Ascending aorta (tissue), 2 donors: ENCODE data around the gene HELZ. TPM values are rescaled to one million over a fixed set of nuclear protein-coding genes. Genes with fewer than 3 reads are reported as not detected.

ENCODE experiments used
- DNase-seq, 2 donors: peaks; one replicate each; pipeline ENCODE4 v3.0.0-alpha.2; 2019; ENCODE audit warnings: low spot score in 2 of 2
- H3K27ac ChIP-seq, 2 donors: fragments of 200-600 bp; sonication (generic); one replicate each; pipeline ENCODE4 v1.5.1; 2016 to 2017; ENCODE audit warnings: mild to moderate bottlenecking in 1 of 2
- H3K27me3 ChIP-seq: fragments of 200-600 bp; sonication (generic); one replicate; pipeline ENCODE4 v1.5.1; 2017
- H3K36me3 ChIP-seq, 2 donors: fragments of 200-600 bp; sonication (generic); one replicate each; pipeline ENCODE4 v1.5.1; 2016
- H3K4me1 ChIP-seq, 2 donors: fragments of 200-600 bp; sonication (generic); one replicate each; pipeline ENCODE4 v1.5.1; 2016 to 2017; ENCODE audit warnings: mild to moderate bottlenecking in 1 of 2
- H3K4me3 ChIP-seq, 2 donors: fragments of 200-600 bp; sonication (generic); one replicate each; pipeline ENCODE4 v1.5.1; 2016 to 2017; ENCODE audit warnings: mild to moderate bottlenecking in 1 of 2
- H3K9me3 ChIP-seq, 2 donors: fragments of 200-600 bp; sonication (generic); one replicate each; pipeline ENCODE4 v1.5.1; 2016
- CTCF ChIP-seq, 3 experiments: fragments of 200-600 bp in 2 of 3; fragments of 450-650 bp in 1 of 3; sonication (generic) in 2 of 3; IDR thresholded peaks; one replicate each; pipeline ENCODE4 v1.5.1; 2016 to 2019; ENCODE audit warnings: antibody characterized with exemption in 3 of 3, mild to moderate bottlenecking in 1 of 3, moderate library complexity in 1 of 3
- intact Hi-C: fragments of 100-400 bp; cut with DNase I; formaldehyde crosslinking; loops from one replicate; pipeline ENCODE4 v1.15.1; 2023
- total RNA-seq: library from RNA; depleted of rRNA; stranded (reverse); fragments of >200 nt; gene quantifications from one replicate; pipeline ENCODE4 v1.1.0, GENCODE V29; 2016

HELZ gene
- total RNA-seq, 1 donor from 2014 or later, result 36.1 TPM

DNA sequence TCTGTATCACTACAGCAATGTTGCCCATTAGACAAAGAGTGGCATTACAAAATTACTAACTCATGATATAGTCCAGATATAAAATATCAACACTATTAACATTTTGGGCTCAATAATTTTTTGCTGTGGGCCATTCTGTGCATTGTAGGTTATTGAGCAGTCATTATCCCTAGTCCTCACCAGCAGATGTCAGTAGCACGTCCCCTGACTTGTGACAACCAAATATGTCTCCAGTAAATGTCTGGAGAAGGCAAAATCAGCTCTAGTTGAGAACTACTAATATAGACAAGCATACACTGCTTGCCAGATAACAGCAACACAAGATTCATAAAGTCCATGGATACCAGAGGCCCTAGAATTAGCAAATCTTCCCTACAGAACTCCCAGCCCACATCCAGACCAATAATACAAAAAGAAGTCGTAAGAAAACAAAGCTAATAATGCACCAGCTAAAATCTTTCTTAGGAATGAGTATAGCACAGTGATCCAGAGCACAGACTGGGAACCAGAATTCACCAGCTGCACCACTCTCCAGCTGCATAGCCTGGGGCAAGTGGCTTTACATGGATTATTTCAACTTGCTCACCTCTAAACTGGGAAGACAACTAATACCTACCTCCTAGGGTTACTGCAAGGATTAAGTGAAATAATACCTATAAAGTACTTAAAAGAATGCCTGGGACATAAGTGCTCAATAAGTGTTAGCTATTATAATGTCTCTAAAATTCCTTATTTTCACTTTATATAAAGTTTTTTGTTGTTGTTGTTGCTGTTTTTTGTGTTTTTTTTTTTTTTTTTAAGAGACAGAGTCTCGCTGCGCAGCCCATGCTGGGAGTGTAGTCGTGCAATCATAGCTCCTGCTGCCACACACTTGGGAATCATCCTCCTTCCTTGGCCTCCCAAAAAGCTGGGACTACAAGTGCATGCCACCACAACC lies 23.7 kb downstream of the HELZ start:
- intact Hi-C loops, result no loop called here
- Histone ChIP-seq H3K9me3 (no peaks in the 10 kb centered on the region), H3K27me3 (no peaks in the 10 kb centered on the region), H3K36me3 (peaks cover 14 to 18% of the 10 kb centered on the region in 2 donors), H3K4me3 (no peak overlapping the region), H3K4me1 (no peaks in the 10 kb centered on the region), H3K27ac (no peak overlapping the region)
- TF ChIP-seq CTCF (IDR thresholded peaks at IDR 0.05), result peak in 2 of 3 experiments; percentile 14 to 16
- DNase-seq, result no peak

DNA sequence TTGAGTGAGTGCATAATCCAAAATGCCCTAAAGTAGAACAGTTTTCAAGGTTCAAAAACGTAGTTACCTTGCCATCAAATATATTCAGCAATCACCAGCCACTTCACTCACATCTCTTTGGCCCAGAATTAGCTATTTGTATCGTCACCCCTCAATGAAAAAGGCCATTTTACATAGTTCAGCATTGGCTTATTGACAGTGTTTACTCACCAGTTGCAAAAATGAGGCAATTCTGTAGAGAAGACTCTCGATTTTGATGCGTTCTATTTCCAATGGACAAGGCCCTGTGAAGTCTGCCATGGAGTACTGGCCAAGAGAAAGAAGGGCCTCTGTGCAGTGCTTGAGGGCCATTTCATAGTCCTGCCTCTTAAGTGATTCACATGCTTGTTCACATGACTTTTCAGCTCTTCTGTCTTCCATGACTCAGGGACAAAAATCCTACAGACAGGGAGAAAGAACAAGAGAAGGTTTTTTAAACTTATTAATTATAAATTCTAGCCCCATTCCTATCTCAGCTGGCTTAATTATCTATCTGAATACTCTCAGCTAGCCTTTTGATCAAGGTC lies 26.5 kb downstream of the HELZ start:
- H3K4me1 ChIP-seq, result no peaks in the 10 kb centered on the region

DNA sequence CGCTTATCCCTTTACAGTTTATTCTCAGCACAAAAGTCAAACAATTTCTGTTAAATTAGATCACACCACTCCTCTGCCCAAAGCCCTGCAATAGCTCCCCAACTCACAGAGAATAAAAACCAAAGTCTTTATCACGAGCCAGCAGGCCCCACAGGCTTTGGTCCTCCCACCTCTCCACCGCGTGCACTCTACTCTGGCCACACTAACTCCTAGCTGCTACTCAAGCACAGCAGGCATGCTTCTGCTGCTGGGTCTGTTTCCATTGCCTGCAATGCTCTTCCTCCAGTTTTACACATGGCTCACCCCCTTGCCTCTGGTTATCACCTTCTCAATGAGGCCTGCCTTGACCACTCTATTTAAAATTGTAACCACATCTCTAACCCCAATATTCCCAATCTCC lies 27.6 kb downstream of the HELZ start:
- Histone ChIP-seq H3K9me3 (no peaks in the 10 kb centered on the region), H3K27me3 (no peaks in the 10 kb centered on the region), H3K4me1 (peaks cover 0 to 2% of the 10 kb centered on the region in 2 donors), H3K4me3 (no peak overlapping the region), H3K36me3 (peaks cover 24 to 28% of the 10 kb centered on the region in 2 donors), H3K27ac (no peak overlapping the region)
- intact Hi-C loops, result no loop called here
- TF ChIP-seq CTCF (IDR thresholded peaks at IDR 0.05), result no peak
- DNase-seq, result no peak

More for the DNA sequence above, 26.5 kb downstream of the HELZ start:
- Histone ChIP-seq H3K4me3 (no peak overlapping the region), H3K36me3 (peaks cover 24 to 26% of the 10 kb centered on the region in 2 donors), H3K9me3 (no peaks in the 10 kb centered on the region), H3K27me3 (no peaks in the 10 kb centered on the region), H3K27ac (no peak overlapping the region)
- no peak for TF ChIP-seq CTCF (IDR thresholded peaks at IDR 0.05)
- no peak for DNase-seq
- intact Hi-C loops, result no loop called here

GRCh38 chr17:67216578-67217320 lies 28.2 kb downstream of the HELZ start:
- H3K27ac ChIP-seq, result no peak overlapping the region
- H3K36me3 ChIP-seq, result peaks cover 24 to 28% of the 10 kb centered on the region in 2 donors
- no peaks in the 10 kb centered on the region for H3K27me3 ChIP-seq
- H3K9me3 ChIP-seq, result no peaks in the 10 kb centered on the region
- no peak for TF ChIP-seq CTCF (IDR thresholded peaks at IDR 0.05)
- intact Hi-C loops, result no loop called here
- no peak for DNase-seq
- peaks cover 0 to 2% of the 10 kb centered on the region in 2 donors for H3K4me1 ChIP-seq
- no peak overlapping the region for H3K4me3 ChIP-seq

DNA sequence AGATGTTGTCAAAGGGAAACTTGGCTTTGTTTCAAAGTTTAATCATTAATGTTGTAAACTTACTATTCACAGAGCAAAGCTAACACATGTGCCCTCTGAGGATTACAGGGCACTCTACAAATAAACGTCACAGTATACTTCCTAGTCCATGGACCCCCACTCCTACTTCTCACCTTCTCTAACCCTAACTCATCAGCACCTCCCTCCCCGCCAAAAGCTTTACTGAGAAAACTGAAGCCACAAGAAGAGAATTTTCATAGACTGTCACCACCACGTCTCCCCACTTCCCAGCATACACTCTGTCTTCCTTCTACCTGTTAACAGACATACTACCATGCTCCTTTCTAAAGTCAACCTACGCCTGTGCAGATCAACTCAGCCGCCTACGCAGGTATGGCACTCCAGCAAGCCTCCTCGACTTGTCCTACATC lies 29.0 kb downstream of the HELZ start:
- Histone ChIP-seq H3K4me1 (peaks cover 0 to 2% of the 10 kb centered on the region in 2 donors), H3K36me3 (peaks cover 24 to 28% of the 10 kb centered on the region in 2 donors), H3K27ac (no peak overlapping the region), H3K4me3 (no peak overlapping the region), H3K27me3 (no peaks in the 10 kb centered on the region), H3K9me3 (no peaks in the 10 kb centered on the region)
- intact Hi-C loops, result no loop called here
- DNase-seq, result no peak
- no peak for TF ChIP-seq CTCF (IDR thresholded peaks at IDR 0.05)
